CMK (cell line): ENCODE measurements around the gene RANBP9.
A peak's percentile ranks its signal among the peaks of the same experiment; 100 is the strongest.

ENCODE experiments used
- DNase-seq: peaks from one replicate; pipeline ENCODE4 v3.0.0-alpha.2; 2010; ENCODE audit warnings: low read depth

RANBP9 gene

DNA sequence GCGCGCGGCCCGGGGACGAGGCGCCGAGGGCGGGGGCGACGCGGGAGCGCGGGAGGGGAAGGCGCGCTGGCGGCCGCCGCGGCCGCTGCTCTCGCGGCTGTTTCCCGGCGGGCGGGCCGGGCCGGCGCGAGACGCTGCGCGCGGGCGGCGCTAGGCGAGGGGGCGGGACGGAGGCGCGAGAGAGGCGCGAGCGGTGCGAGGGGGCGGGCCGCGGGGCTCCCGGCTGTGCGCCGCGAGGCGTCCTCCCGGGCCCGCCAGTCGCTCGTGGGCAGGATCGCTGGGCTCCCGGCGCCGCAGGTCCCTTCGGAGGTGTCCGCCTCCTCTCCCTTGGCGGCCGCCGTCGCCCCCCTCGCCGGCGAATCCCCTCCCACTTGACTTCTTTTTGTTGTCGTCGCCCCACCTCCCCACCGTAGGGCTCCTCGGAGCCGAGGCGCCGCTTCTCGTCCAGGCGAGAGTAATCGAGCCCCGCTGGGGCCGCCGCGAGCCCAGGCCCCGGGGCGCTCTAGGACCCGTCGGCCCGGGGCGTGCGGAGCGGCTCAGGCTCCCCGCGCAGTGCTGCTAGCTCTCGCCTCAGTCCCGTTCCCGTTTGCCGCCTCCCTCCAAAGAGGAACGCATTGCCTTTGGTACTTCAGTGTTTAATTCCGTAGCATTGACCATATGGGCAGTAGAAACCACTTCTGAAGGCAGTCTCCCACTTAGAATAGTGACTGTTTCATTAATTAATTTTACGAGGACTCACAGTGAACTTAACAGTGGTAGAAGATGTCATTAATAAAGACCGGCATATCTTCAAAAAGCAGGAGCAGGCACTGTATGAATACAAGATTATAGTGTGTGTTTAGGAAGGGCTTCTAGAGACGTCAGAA lies at the start of gene RANBP9:
TSS of gene RANBP9 (minus strand) at position 103 of the 866 bp plus-strand sequence. CDS start 330 bp downstream, outside the sequence.
- peak; percentile 70 for DNase-seq

DNA sequence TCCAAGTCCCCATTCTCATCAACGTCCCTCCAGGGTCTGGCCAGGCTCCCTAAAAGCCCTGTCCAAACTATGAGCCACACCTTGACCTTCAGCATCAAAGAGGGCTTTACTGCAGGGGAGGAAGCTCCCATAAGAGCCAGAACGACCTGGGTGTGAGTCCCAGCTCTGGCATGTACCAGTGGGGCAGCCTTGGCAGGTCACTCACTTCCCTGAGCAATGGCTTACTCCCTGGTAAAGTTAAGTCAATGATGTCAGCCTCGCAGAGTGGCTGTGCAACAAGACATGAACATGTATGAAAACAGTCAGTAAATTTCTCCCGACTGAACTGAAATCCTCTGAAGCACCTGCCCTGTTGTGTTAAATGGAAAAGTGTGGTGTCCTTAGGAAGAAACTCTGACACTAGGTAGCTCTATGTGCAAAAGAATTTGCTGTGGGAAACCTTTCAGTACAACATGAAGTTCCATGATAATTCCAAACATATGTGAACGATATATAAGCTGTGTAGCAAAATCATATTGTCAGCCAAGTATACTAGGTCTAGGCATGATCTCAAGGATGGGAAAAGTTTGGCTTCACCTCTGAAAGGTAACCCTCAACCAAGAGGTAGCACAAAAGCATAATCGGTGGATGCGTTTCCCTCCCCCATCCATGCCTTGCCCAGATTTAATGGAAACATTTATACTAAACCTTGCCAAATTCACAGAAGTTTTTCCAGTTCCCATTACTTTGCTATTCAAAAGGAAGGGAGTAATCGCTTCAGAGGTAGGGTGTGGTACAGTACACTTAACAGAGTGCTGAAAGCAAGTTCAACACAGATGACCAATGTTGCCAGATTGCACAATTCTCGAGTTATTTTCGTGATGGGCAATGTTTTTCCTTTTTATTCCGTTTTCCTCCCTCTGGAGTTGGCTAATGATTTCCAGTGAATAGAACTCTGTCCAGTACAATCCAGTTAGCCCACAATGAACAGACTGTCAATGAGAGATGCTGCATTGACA lies 49.0 kb upstream of the RANBP9 start:
- DNase-seq, result no peak

DNA sequence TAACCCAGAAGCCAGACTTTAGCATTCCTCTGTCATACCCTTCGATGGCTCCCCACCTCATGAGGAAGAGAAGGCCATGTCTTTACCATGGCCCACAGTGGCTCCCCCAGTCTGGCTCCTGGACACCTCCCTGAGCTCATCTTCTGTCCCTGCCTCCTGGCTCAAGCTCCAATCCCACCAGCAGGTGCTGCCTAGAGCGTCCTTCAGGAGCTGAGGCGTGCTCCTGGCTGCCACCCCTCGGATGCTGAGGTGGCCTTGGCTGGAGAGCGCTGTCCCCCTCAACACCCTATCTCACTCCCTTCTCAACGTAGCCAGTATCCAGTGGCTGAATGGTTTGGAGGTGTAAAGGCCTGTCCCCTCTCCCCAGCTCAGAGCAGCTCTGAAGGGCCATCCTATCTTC lies 47.4 kb upstream of the RANBP9 start:
- DNase-seq, result no peak

- DNase-seq, result no peak
Observed at GRCh38 chr6:13754644-13755043, 43.0 kb upstream of the RANBP9 start.

- no peak for DNase-seq
Observed at GRCh38 chr6:13743736-13744127, 32.1 kb upstream of the RANBP9 start.

DNA sequence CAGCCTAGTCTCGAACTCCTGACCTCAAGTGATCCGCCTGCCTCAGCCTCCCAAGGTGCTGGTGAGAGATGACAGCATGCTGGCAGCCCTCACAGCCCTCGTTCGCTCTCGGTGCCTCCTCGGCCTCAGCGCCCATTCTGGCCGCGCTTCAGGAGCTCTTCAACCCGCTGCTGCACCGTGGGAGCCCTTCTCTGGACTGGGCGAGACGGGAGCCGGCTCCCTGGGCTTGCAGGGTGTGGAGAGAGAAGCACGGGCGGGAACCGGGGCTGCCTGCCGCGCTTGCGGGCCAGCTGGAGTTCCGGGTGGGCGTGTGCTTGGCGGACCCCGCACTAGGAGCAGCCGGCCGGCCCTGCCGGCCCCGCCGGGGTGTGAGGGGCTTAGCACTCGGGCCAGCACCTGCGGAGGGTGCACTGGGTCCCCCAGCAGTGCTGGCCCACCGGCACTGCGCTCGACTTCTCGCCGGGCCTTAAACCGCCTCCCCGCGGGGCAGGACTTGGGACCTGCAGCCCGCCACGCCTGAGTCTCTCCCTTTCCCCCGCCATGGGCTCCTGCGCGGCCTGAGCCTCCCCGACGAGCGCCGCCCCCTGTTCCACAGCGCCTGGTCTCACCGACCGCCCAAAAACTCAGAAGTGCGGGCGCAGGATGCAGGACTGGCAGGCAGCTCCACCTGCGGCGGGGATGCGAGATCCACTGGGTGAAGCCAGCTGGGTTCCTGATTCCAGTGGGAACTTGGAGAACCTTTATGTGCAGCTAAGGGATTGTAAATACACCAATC lies 31.5 kb upstream of the RANBP9 start:
- DNase-seq, result no peak

GRCh38 chr6:13741365-13741764 lies 29.7 kb upstream of the RANBP9 start:
- no peak for DNase-seq

DNA sequence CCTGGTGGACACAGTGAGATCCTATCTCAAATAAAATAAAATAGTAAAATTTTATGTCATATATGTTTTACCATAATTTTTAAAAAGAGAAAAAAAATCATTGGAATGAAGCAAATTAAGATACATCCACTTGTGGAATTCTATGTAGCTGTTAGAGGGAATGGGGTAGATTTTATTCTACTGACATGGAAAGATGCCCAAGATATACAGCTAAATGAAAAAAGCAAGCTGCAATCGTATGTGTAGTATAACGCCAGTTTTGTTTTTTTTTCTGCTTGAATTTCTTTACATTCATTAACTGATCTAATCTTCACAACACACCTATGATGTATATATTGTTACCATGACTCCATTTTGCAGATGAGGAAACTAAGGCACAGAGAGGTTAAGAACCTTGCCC lies 23.4 kb upstream of the RANBP9 start:
- no peak for DNase-seq

GRCh38 chr6:13733178-13733887 lies 21.7 kb upstream of the RANBP9 start:
- no peak for DNase-seq

- no peak for DNase-seq
Observed at GRCh38 chr6:13730704-13731103, 19.1 kb upstream of the RANBP9 start.

DNA sequence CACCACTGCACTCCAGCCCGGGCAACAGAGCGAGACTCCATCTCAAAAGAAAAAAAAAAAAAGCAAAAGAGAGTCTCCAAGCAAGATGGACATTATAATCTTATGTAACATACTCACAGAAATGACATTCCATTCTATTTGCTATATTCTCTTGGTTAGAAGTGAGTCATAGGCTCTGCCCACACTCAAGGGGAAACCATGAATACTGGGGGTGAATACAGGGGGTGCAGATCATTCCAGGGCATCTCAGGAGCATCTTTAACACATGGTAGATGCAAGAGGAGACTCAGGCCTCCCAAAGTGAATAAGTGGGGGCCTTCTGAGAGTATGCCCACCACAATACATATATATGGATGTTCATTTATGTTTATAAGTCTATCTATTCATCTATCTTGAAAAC lies 18.3 kb upstream of the RANBP9 start:
- no peak for DNase-seq

- no peak for DNase-seq
Observed at GRCh38 chr6:13725570-13725969, 13.9 kb upstream of the RANBP9 start.

- DNase-seq, result no peak
Observed at GRCh38 chr6:13725052-13725451, 13.4 kb upstream of the RANBP9 start.

GRCh38 chr6:13724182-13724581 lies 12.5 kb upstream of the RANBP9 start:
- no peak for DNase-seq

DNA sequence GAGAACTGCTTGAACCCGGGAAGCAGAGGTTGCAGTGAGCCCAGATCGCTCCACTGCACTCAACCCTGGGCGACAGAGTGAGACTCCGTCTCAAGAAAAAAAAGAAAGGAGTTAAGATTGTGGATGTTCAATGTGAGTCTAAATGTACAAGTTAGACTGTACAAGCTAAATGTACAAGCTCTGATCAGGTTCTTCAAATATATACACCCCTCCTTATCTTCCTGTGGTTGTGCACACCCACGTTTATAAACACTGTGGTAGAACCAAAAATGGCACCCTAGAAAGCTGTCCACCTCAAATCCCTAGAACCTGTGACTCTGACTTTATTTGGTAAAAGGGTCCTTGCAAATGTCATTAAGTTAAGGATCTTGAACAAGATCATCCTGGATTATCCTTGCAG lies 11.2 kb upstream of the RANBP9 start:
- no peak for DNase-seq

DNA sequence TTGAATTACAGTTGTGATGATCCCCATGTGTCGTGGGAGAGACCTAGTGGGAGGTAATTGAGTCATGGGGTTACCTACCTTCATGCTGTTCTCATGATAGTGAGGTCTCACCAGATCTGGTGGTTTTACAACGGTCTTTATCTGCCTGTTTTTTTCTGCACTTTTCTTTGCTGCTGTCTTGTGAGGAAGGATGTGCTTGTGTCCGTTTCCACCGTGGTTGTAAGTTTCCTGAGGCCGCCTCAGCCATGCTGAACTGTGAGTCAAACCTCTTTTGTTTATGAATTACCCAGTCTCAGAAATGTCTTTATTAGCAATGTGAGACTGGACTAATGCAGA lies 6.5 kb upstream of the RANBP9 start:
- no peak for DNase-seq

- DNase-seq, result no peak
Observed at GRCh38 chr6:13716955-13717295, 5.3 kb upstream of the RANBP9 start.

DNA sequence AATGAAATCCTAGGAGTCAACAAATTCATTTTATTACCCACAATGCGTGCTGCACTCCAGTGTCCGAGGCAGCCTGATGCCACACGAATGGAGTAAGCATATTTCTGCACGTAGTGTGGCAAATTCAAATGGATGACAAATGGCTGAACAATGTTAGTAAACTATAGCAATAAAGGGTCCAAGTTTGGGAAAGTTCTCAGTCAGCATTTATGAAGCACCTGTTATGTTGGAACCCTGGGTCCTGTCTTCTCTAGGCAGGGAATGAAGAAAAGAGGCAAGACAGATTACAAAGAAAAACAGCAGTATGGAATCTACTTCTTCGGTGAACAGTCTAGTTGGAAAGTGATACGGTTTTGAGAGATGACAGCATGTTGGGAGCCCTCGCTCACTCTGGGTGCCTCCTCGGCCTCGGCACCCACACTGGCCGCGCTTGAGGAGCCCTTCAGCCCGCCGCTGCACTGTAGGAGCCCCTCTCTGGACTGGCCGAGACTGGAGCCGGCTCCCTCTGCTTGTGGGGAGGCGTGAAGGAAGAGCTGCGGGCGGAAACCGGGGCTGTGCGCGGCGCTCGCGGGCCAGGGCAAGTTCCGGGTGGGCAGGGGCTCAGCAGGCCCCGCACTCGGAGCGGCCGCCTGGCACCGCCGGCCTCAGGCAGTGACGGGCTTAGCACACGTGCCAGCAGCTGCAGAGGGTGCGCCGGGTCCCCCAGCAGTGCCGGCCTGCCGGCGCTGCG lies 4.8 kb upstream of the RANBP9 start:
- no peak for DNase-seq

DNA sequence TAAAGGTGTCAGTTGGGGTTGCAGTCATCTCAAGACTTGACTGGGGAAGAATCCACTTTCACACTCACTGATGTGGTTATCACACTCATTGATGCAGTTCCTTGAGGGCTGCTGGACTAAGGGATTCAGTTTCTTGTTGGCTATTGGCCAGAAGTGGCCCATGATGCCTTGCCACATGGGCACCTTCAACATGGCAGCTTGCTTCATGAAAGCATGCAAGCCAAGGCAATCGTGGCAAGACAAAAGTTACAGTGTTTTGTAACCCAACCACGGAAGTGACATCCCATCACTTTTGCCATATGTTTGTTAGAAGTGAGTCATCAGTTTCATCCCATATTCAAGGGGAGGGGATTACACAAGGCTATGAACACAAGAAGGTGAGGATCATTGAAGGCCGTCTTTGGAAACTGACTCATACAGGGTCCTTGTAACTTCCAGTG lies 3.8 kb upstream of the RANBP9 start:
- DNase-seq, result no peak

- DNase-seq, result no peak
Observed at GRCh38 chr6:13712599-13712898, 914 bp upstream of the RANBP9 start.

DNA sequence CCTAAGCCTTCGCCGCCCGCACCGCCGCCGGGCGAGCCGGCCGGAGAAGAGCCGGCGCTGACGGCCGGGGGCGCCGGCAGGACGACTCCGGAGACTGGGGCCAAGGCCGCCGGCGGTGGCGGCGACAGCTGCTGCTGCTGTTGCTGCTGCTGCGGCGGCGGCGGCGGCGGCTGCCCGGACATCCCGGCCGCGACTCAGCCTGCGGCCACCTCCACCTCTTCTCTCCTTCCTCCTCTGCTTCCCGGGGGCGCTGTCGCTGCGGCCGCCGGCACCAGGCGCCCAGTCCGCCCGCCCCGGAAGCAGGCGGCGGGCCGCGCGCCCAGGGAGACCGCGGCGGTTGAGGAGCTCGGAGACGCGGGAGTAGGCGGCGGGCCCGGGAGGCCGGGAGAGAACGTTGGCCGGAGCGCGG lies 307 bp downstream of the RANBP9 start:
- peak; percentile 40 for DNase-seq
